GM18505 (cell line): ENCODE results near the gene CRABP2.

Experiments
- ATAC-seq: cut with Tn5 transposase; IDR thresholded peaks from one replicate; pipeline ENCODE4 v1.9.1; 2021; ENCODE audit not compliant: unreplicated experiment
- POLR2A ChIP-seq: IDR thresholded peaks from 4 replicates; pipeline ENCODE4 v1.6.1; 2011; ENCODE audit warnings: borderline replicate concordance; ENCODE audit not compliant: insufficient read depth, insufficient read length; ENCODE audit errors: extremely low read depth

The CRABP2 gene

DNA sequence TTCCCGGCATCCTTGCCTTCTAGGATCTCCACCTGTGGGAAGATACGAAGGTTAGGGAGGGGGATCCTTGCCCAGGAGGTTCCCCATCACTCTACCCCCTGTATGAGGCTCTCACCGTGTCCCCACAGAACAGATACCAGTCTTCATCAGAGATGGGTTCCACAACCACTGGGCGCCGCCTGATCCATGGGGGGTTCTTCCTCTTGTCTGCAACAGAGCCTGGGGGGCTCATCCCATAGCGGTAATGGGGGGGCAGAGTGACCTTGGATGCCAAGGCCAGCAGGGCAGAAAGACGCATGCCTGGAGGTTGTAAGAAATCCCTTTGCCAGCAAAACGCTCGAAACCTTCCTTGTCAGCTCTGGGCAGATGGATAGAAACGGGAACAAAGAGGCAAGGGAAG lies 33.0 kb upstream of the CRABP2 start:
- no peak for TF ChIP-seq POLR2A
- no peak for ATAC-seq

DNA sequence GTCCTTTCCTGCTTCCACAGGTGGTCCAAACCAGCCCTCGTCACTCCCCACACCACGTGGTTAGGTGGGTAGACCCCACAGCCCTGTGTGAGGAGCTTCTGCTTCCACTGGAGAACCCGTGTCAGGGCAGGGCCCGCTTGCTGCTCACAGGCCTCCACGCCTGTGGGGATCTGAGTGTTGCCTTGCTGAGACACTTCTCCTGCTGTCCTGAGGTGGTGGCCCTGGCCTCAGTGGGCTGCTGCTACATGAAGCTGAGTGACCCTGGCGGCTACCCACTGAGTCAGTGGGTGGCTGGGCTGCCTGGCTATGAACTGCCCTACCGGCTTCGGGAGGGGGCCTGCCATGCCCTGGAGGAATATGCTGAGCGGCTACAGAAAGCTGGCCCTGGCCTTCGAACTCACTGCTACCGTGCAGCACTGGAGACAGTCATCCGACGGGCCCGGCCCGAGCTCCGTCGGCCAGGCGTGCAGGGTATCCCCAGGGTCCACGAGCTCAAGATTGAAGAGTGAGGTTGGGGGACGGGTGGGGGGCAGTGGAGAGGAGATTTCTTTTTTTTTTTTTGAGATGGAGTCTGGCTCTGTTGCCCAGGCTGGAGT lies 28.7 kb upstream of the CRABP2 start:
- TF ChIP-seq POLR2A, result no peak

DNA sequence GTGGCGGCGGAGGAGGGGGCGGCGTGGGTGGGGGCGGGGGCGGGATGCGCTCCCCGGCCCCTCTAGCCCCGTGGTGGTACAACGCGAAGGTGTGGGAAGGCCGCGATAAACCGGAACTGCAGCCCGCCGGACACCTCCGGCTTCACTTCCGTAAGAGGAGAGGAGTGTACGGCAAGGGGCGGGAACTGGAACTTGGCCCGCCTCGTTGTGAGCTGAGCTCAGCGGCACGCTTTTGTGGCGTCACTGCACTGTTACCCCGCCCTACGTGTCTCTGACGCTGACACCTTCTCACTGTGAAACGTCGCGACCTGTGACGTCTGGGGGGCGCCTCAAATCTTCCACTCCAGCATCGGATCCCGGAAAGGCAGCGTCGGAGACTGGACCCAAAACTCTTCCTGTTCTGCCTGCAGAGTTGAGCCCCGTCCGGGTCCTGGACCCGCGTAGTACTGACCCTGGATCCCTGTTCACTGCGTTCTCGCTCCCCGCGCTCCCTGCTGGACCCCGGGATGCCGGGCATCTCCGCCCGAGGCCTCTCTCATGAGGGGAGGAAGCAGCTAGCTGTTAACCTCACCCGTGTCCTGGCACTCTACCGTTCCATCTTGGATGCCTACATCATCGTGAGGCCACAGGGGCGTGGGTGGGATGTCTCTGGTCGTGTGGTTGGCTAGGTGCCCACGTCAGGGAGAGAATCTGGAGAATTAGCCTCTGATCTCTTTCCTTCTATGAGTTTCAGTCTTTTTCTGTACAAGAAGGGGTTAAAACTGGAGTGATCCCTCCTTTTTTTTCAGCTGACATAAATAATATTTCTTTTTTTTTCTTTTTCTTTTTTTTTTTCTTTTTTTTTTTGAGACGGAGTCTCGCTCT lies 23.4 kb upstream of the CRABP2 start, which contains the start of gene ISG20L2:
Gene ISG20L2 (minus strand): TSS at position 168 of the 864 bp plus-strand sequence. CDS start 1,114 bp downstream, outside the sequence.
- peak; percentile 82 for ATAC-seq
- TF ChIP-seq POLR2A, result peak; percentile 73

More for the DNA sequence above, 28.7 kb upstream of the CRABP2 start:
- ATAC-seq, result no peak

DNA sequence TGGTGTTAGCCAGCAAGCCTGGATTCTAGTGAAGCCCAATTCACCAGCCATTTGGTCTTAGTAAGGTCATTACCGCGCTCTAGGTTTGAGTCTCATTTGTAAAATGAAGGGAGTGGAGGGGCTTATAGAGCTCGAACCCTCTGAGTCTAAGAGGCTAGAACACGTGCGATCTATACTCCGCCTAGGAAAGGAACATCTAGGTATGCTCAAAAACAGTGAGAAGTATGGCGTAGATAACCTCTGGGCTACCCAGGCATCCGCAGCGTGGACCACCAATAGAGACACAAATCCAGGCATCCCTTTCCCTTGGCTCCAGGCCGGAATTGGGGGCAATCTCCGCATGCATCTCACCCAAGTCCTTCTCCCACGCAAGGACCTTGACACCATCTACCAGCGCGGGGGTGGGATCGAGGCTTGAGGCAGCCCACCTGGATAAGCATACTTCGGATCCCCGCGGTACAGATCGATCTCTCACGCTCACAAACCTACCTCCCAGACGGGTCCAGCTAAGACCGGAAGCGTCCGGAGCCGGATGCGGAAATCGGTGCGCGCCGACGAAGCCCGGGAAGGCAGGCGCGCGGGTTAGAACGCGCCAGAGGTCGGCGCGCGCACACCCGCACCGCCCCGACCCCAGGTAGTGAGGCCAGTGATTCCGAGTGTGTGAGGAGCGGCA lies 22.7 kb upstream of the CRABP2 start, which contains the start of gene METTL25B:
Gene METTL25B (plus strand): TSS at position 544 of the 673 bp plus-strand sequence. CDS start 636 bp downstream, outside the sequence.
- peak; percentile 57 for ATAC-seq

DNA sequence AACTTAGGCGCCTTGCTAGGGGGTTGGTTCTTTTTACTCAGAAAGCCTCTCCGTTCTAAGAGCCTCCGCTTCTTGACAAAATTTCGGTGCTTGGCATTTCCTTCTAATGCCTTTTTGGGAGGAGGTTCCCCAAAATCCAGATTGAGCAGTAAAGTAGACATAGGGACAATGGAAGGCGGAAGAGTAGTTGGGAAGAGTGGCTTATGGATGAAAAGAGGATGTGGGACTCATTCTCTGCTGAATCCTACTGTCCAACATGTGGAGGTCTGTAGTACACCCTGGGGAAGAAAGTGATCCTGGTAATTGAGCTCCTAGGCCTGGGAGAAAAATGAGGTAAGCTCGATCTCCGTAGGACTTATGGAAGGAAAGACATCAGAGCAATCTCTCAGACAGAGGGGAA lies 22.1 kb upstream of the CRABP2 start:
- no peak for TF ChIP-seq POLR2A
- ATAC-seq, result no peak

More for the DNA sequence above, 22.7 kb upstream of the CRABP2 start, which contains the start of gene METTL25B:
- TF ChIP-seq POLR2A, result peak; percentile 78

DNA sequence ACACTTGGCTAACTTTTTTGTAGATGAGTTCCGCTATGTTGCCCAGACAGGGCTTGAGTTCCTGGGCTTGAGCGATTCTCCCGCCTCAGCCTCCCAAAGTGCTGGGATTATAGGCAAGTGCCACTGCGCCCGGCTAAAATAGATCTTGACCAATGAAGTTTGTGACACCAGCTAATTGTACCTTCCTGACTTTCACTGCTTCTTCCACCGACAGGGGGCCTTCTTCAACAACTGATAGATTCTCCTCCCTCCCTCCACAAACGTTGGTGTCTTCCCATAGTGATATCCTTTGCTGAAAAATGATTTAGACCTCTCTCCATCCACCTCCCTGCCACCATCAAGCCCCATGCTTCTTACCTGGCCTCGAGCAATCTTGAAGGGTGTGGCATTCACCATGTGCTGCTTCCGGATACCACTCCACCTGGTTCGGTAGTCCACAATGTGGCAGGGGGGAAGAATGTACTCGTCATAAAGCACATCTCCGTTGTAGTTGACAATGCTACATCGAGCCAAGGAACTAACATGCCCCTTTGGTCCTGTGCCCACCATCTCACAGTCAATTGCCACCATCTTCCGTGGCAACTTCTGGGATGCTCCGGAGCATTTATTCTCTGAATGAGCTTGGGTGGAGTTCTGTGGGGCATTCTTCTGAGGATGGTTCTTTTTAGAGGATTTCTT lies 21.3 kb upstream of the CRABP2 start:
- no peak for TF ChIP-seq POLR2A
- ATAC-seq, result no peak

DNA sequence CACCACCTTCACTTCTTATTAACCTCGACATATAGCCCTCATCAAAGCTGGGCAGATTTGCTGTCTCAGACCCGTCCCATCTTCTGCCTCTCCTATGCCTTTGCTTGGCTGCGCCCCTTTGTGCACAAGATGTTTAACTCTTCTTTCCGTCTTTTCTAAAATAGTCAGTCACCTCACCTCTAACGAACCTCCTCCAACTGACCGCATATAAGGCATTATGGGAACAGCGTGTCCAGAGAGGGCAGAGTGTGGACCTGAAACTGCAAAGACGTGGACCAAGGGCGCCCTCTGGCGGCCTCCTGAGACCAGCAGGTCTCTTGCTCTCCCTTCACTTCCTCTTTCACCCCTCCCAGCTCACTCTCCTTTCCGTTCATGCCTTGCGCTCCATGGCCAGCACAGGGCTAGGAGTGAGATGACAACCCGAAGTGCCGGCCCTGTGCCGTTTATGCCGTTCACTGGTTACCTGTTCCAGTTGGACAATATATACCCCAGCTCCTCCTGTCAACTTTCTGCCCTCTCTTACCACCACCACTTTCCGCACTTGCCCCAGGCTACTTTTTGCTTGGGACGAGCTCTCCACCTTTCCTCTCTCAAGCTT lies 20.4 kb upstream of the CRABP2 start:
- TF ChIP-seq POLR2A, result no peak
- ATAC-seq, result peak; percentile 27

DNA sequence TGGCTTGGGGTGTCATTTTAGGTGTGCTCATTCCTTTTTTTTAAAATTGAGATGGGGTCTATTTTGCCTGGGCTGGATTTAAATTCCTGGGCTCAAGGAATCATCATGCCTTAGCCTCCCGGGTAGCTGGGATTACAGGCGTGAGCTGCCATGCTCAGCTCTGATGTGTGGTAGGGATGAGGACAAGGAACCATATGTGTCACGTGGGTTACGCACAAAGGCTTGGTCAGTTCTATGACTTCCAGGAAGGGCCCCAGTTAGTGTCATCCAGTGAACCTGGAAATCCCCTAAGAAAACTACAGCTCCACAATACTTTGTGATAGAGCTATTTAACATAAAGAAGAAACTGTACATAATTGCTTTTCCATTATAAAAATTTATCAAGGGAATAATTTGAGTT lies 16.2 kb upstream of the CRABP2 start:
- no peak for ATAC-seq
- no peak for TF ChIP-seq POLR2A

DNA sequence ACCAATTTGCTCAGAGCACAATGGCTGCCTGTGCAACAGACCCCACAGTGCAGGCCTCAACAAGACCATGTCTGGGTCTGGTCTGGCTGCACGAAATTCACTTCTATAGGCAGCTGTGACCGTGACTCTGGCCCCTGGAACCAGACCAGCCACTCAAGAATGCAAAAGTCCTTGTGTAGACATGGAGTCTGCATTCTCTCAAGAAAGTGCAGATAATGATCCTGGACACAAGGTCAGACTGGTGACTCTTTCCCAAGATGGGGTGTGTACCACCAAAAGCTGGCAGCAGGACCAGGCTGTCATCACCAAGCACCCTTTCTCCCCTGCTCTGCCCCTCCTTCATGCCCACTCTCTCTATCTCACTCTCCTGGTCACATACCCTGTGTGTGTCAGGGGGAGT lies 15.7 kb upstream of the CRABP2 start:
- no peak for ATAC-seq
- no peak for TF ChIP-seq POLR2A

DNA sequence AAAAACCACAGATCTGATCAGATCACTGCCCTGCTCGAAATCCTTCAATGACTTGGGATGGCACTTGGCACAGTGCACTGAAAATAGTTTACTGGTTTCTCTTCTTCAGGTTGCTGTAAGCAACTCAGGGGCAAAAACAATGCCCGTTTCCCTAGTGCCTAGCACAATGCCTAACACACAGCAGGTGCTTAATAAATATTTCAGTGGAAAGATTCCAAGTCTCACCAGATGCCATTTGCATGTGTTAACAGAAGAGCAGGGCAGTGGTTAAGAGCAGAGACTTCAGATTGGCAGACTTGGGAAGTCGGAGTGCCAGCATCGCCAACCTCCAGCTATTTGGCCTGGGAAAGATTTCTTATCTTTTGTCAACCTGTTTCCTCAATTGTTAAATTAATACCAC lies 12.0 kb upstream of the CRABP2 start:
- ATAC-seq, result no peak
- no peak for TF ChIP-seq POLR2A

DNA sequence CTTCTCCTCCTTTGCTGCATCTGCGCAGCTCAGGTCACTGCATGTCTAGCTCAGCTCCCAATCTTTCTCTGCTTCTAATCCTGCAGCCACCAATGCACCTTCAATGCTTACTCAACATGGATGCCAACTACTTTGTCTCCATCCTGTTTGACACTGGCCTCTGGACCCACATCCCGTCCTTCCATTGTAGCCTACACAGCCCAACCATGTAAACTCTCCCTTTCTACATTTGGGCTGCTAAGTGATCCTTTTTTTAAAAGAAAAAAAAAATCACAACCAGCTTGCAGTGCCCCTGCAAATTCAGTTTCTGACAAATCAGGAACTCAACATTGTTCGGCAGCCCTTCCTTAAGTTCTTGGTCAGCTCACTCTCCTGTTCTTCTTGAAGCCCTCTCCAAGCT lies 9.4 kb upstream of the CRABP2 start:
- no peak for TF ChIP-seq POLR2A
- ATAC-seq, result no peak

DNA sequence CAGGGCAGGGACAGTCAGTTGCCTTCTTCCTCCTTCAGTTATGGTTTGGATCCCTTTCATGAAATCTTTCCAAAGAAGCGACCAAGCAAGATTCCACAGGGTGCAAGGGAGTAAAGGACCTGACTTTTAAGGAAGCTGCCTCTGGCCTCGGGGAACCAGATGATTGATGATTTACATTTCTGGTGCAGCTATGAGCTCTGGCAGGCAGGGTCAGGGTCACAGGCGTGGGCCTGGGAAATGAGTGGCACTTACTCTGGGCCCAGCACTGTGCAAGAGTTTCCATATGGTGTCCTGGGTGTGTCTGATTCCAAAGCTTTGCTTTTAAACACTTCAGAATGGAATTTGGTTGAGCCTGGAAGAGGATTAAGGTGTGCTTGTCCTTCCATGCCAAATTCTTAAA lies 7.2 kb upstream of the CRABP2 start:
- TF ChIP-seq POLR2A, result no peak
- ATAC-seq, result no peak
